Measurements from ENCODE around the gene KRTAP2-4.
"Not testable (repeated sequence)": the region's sequence is repeated elsewhere in the genome, so short reads cannot be mapped to it uniquely, and the experiment has no call there.

GRCh38 chr17:41040783-41041571 is 24.7 kb downstream of the KRTAP2-4 start, which contains the start of gene KRTAP1-1:
- TF ChIP-seq, protein P1, sequence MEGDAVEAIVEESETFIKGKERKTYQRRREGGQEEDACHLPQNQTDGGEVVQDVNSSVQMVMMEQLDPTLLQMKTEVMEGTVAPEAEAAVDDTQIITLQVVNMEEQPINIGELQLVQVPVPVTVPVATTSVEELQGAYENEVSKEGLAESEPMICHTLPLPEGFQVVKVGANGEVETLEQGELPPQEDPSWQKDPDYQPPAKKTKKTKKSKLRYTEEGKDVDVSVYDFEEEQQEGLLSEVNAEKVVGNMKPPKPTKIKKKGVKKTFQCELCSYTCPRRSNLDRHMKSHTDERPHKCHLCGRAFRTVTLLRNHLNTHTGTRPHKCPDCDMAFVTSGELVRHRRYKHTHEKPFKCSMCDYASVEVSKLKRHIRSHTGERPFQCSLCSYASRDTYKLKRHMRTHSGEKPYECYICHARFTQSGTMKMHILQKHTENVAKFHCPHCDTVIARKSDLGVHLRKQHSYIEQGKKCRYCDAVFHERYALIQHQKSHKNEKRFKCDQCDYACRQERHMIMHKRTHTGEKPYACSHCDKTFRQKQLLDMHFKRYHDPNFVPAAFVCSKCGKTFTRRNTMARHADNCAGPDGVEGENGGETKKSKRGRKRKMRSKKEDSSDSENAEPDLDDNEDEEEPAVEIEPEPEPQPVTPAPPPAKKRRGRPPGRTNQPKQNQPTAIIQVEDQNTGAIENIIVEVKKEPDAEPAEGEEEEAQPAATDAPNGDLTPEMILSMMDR (IDR thresholded peaks at IDR 0.05; ENCODE audit: insufficient read depth, low read length, poor library complexity, severe bottlenecking): not testable (repeated sequence)
- not testable (repeated sequence) for TF ChIP-seq EZH2phosphoT487 (conservative IDR thresholded peaks at IDR 0.05; ENCODE audit: low read length)
